ENCODE measurements around the gene TTN. TPM values are rescaled to one million over a fixed set of nuclear protein-coding genes. Genes with fewer than 3 reads are reported as not detected.

The TTN gene
- total and polyA plus RNA-seq, 8 donors: 0.96 to 13.8 (median 8.3) TPM

GRCh38 chr2:178550352-178550751 lies 256.9 kb downstream of the TTN start:
- Histone ChIP-seq H3K4me3 (no peak overlapping the region), H3K9me3 (no peaks in the 10 kb centered on the region), H3K27me3 (no peaks in the 10 kb centered on the region), H3K36me3 (peaks cover 0 to 75% (median 0%) of the 10 kb centered on the region in 3 donors), H3K4me1 (no peaks in the 10 kb centered on the region), H3K27ac (no peak overlapping the region)
- DNase-seq (no peak), ATAC-seq (no peak), FAIRE-seq (no peak)
- no peak for TF ChIP-seq CTCF (IDR thresholded peaks at IDR 0.05)
- 94 to 96% methylated on average over 2 of the region's 2 CpGs for WGBS, 2 donors
- intact Hi-C loops (cut with DNase I): no loop called here

- intact Hi-C loops (cut with DNase I): no loop called here
Measured at GRCh38 chr2:178542569-178542968, 264.7 kb downstream of the TTN start.

GRCh38 chr2:178542161-178542560 lies 265.1 kb downstream of the TTN start:
- Histone ChIP-seq H3K4me1 (no peaks in the 10 kb centered on the region), H3K27me3 (no peaks in the 10 kb centered on the region), H3K4me3 (no peak overlapping the region), H3K27ac (no peak overlapping the region), H3K9me3 (no peaks in the 10 kb centered on the region), H3K36me3 (peaks cover 0 to 67% (median 16%) of the 10 kb centered on the region in 3 donors)
- 91 to 96% methylated on average over 12 of the region's 12 CpGs for WGBS, 2 donors
- DNase-seq (no peak), FAIRE-seq (no peak), ATAC-seq (no peak)
- intact Hi-C loops (cut with DNase I): no loop called here
- no peak for TF ChIP-seq CTCF (IDR thresholded peaks at IDR 0.05)

More at GRCh38 chr2:178542569-178542968, 264.7 kb downstream of the TTN start:
- H3K27ac ChIP-seq: no peak overlapping the region
- no peaks in the 10 kb centered on the region for H3K27me3 ChIP-seq
- peaks cover 0 to 63% (median 16%) of the 10 kb centered on the region in 3 donors for H3K36me3 ChIP-seq
- no peaks in the 10 kb centered on the region for H3K9me3 ChIP-seq
- no peak overlapping the region for H3K4me3 ChIP-seq
- WGBS, 2 donors: 93 to 97% methylated on average over 5 of the region's 5 CpGs
- DNase-seq (no peak), FAIRE-seq (no peak), ATAC-seq (no peak)
- no peaks in the 10 kb centered on the region for H3K4me1 ChIP-seq
- TF ChIP-seq CTCF (IDR thresholded peaks at IDR 0.05): no peak

- Histone ChIP-seq H3K36me3 (peaks cover 0 to 55% (median 9%) of the 10 kb centered on the region in 3 donors), H3K9me3 (no peaks in the 10 kb centered on the region), H3K27ac (no peak overlapping the region), H3K27me3 (no peaks in the 10 kb centered on the region), H3K4me1 (no peaks in the 10 kb centered on the region), H3K4me3 (no peak overlapping the region)
- intact Hi-C loops (cut with DNase I): no loop called here
- 90 to 94% methylated on average over 4 of the region's 4 CpGs for WGBS, 2 donors
- no peak for TF ChIP-seq CTCF (IDR thresholded peaks at IDR 0.05)
- DNase-seq: no peak
- no peak for ATAC-seq
- FAIRE-seq: no peak
Measured at GRCh38 chr2:178536037-178536436, 271.2 kb downstream of the TTN start.

GRCh38 chr2:178531168-178531567 lies 276.1 kb downstream of the TTN start:
- DNase-seq: no peak
- FAIRE-seq: no peak
- intact Hi-C loops (cut with DNase I): no loop called here
- Histone ChIP-seq H3K9me3 (no peaks in the 10 kb centered on the region), H3K4me3 (no peak overlapping the region), H3K27ac (no peak overlapping the region), H3K4me1 (no peaks in the 10 kb centered on the region), H3K27me3 (no peaks in the 10 kb centered on the region), H3K36me3 (peaks cover 0 to 32% (median 0%) of the 10 kb centered on the region in 3 donors)
- 93% methylated on average over 12 of the region's 12 CpGs for whole genome bisulfite sequencing, 2 donors
- no peak for ATAC-seq
- TF ChIP-seq CTCF (IDR thresholded peaks at IDR 0.05): no peak
